Measurements from ENCODE around the gene ATP9A. TPM values are rescaled to one million over a fixed set of nuclear protein-coding genes. Genes with fewer than 3 reads are reported as not detected.
"Not testable (repeated sequence)": the region's sequence is repeated elsewhere in the genome, so short reads cannot be mapped to it uniquely, and the experiment has no call there.

ATP9A gene
- total and polyA plus RNA-seq, 3 donors from 2014 or later, result 46.4 to 128 (median 89.3) TPM

DNA sequence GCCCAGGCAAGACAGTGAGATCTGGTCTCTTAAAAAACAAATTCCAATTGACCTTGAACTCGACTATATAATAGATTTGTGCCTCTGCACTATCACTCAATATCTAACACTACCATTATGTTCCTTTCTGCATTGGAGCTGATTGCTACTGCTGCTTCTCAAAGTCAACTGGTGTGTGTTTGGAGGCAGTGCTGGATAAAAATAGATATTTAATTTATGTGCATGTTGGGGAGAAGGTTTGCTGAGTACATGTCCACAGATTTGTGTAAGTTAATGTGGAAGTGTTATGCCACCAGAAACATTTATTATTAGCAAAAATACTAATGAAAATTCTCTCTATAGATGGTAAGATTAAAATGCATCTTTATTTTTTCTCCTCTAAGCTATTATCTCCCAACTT is 39.5 kb downstream of the ATP9A start:
- TF ChIP-seq, protein P1, sequence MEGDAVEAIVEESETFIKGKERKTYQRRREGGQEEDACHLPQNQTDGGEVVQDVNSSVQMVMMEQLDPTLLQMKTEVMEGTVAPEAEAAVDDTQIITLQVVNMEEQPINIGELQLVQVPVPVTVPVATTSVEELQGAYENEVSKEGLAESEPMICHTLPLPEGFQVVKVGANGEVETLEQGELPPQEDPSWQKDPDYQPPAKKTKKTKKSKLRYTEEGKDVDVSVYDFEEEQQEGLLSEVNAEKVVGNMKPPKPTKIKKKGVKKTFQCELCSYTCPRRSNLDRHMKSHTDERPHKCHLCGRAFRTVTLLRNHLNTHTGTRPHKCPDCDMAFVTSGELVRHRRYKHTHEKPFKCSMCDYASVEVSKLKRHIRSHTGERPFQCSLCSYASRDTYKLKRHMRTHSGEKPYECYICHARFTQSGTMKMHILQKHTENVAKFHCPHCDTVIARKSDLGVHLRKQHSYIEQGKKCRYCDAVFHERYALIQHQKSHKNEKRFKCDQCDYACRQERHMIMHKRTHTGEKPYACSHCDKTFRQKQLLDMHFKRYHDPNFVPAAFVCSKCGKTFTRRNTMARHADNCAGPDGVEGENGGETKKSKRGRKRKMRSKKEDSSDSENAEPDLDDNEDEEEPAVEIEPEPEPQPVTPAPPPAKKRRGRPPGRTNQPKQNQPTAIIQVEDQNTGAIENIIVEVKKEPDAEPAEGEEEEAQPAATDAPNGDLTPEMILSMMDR (IDR thresholded peaks at IDR 0.05), result no peak
- no peak for TF ChIP-seq POLR2A (IDR thresholded peaks at IDR 0.05)
- intact Hi-C loops (cut with DNase I; ENCODE audit: low total_unique reads), result no loop called here
- 13 to 24% methylated on average over 1 of the region's 1 CpG for WGBS, 2 donors
- no peak for DNase-seq
- peaks cover 18% of the 10 kb centered on the region for H3K4me1 ChIP-seq
- H3K27me3 ChIP-seq, result no peaks in the 10 kb centered on the region
- no peak overlapping the region for H3K4me3 ChIP-seq
- no peaks in the 10 kb centered on the region for H3K36me3 ChIP-seq (ENCODE audit: low read depth, missing control alignments)
- H3K27ac ChIP-seq, result no peak overlapping the region
- H3K9me3 ChIP-seq, result no peaks in the 10 kb centered on the region

DNA sequence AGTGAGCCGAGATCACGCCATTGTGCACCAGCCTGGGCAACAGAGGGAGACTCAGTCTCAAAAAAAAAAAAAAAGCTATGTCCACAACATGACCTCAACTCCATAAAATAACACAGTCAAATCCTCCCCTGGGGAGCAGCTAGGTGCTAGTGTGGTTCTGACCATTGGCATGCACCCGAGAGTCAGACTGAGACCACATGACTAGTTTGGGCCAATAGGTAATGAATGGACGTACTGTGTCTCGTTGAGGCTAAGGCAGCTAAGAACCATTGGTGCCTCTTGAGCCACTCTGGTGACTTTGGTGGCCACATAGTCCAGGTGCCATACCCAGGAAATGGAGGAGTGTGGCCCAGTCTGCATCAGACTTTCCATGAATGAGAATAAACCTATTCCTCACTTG is 40.3 kb downstream of the ATP9A start:
- no peak for DNase-seq
- peaks cover 18% of the 10 kb centered on the region for H3K4me1 ChIP-seq
- no peak overlapping the region for H3K4me3 ChIP-seq
- 86 to 96% methylated on average over 5 of the region's 5 CpGs for WGBS, 2 donors
- TF ChIP-seq, protein P1 (IDR thresholded peaks at IDR 0.05), result no peak
- no peak for TF ChIP-seq POLR2A (IDR thresholded peaks at IDR 0.05)
- H3K27me3 ChIP-seq, result no peaks in the 10 kb centered on the region
- H3K27ac ChIP-seq, result no peak overlapping the region
- intact Hi-C loops (cut with DNase I; ENCODE audit: low total_unique reads), result no loop called here
- no peaks in the 10 kb centered on the region for H3K9me3 ChIP-seq
- H3K36me3 ChIP-seq (ENCODE audit: low read depth, missing control alignments), result no peaks in the 10 kb centered on the region

DNA sequence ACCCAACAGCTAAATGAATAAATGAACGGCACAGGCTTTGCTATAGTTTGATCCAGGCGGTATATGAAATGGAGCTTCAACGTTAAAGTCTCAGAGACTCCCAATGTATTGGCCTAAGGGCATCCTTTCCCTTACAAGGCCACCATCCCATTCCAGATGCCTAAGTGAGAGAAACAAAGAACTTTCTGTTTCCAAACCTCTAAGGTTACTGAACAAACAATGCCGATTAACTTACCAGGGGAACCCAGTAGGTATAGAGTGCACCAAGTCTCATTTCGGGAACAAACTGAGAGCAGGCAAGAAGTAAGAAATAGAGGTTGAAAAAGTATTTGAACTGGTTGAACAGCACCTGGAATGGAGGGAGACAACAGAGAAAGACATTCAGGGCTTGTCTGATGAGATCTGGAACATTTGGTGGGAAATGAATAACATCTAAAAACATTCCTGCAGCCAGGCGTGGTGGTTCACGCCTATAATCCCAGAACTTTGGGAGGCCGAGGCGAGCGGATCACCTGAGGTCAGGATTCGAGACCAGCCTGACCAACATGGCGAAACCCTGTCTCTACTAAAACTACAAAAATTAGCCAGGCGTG is 42.5 kb downstream of the ATP9A start:
- no peak for DNase-seq
- Histone ChIP-seq H3K27me3 (no peaks in the 10 kb centered on the region), H3K27ac (no peak overlapping the region), H3K4me3 (no peak overlapping the region), H3K4me1 (peaks cover 4% of the 10 kb centered on the region), H3K9me3 (no peaks in the 10 kb centered on the region), H3K36me3 (ENCODE audit: low read depth, missing control alignments) (no peaks in the 10 kb centered on the region)
- 85 to 88% methylated on average over 13 of the region's 13 CpGs for WGBS, 2 donors
- no peak for TF ChIP-seq POLR2A (IDR thresholded peaks at IDR 0.05)
- TF ChIP-seq, protein P1 (IDR thresholded peaks at IDR 0.05), result no peak
- intact Hi-C loops (cut with DNase I; ENCODE audit: low total_unique reads), result no loop called here

DNA sequence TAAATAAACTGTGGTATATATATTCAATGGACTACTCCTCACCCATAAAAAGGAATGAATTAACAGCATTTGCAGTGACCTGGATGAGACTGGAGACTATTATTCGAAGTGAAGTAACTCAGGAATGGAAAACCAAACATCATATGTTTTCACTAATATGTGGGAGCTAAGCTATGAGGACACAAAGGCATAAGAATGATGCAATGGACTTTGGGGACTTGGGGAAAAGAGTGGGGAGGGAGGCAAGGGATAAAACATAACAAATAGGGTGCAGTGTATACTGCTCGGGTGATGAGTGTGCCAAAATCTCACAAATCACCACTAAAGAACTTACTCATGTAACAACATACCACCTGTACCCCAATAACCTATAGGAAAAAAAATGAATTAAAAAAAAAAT is 45.2 kb downstream of the ATP9A start:
- DNase-seq; intact Hi-C loops (cut with DNase I; ENCODE audit: low total_unique reads); H3K27me3 ChIP-seq; H3K27ac ChIP-seq; H3K4me1 ChIP-seq; H3K36me3 ChIP-seq (ENCODE audit: low read depth, missing control alignments); H3K9me3 ChIP-seq; H3K4me3 ChIP-seq: not testable (repeated sequence)
- 89 to 98% methylated on average over 2 of the region's 2 CpGs for WGBS, 2 donors

DNA sequence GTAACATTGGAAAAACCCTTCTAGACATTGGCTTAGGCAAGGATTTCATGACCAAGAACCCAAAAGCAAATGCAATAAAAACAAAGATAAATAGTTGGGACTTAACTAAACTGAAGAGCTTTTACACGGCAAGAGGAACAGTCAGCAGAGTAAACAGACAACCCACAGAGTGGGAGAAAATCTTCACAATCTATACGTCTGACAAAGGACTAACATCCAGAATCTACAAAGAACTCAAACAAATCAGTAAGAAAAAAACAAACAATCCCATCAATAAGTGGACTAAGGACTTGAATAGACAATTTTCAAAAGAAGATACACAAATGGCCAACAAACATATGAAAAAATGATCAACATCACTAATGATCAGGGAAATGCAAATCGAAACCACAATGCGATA is 45.9 kb downstream of the ATP9A start:
- DNase-seq; H3K36me3 ChIP-seq (ENCODE audit: low read depth, missing control alignments); H3K27ac ChIP-seq; H3K4me3 ChIP-seq; H3K27me3 ChIP-seq; intact Hi-C loops (cut with DNase I; ENCODE audit: low total_unique reads); H3K4me1 ChIP-seq; H3K9me3 ChIP-seq: not testable (repeated sequence)
- WGBS, 2 donors, result 88 to 94% methylated on average over 4 of the region's 4 CpGs

DNA sequence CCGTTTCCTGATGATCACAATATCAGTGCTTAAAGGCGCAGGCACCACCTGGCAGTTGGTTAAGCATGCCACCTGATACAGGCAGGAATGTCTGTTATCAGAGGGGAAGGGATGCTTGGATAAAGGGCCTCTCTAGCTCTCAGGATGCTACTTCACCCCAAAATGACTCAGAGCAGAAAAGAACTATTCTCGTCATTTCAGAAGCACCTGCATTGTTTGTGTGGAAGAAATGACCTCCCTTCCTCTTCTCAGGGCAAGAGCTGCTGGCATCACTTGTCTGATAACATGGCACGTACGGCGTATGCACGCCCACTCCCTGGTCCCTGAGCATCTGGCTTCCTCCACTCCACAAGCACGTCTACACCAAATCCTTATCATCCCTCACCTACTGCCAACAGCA is 47.3 kb downstream of the ATP9A start:
- Histone ChIP-seq H3K9me3 (no peaks in the 10 kb centered on the region), H3K27me3 (no peaks in the 10 kb centered on the region), H3K27ac (no peak overlapping the region), H3K4me1 (peaks cover under 1% of the 10 kb centered on the region), H3K4me3 (no peak overlapping the region), H3K36me3 (ENCODE audit: low read depth, missing control alignments) (no peaks in the 10 kb centered on the region)
- DNase-seq, result no peak
- WGBS, 2 donors, result 55 to 71% methylated on average over 8 of the region's 8 CpGs
- intact Hi-C loops (cut with DNase I; ENCODE audit: low total_unique reads), result no loop called here
- TF ChIP-seq, protein P1 (IDR thresholded peaks at IDR 0.05), result no peak
- TF ChIP-seq POLR2A (IDR thresholded peaks at IDR 0.05), result no peak

Data from testis (tissue), 3 donors.